GM21381 (cell line): ENCODE data around the gene KLF12.

Experiments
- ATAC-seq: cut with Tn5 transposase; IDR thresholded peaks from one replicate; pipeline ENCODE4 v1.9.1; 2021; ENCODE audit warnings: mild to moderate bottlenecking, moderate library complexity; ENCODE audit not compliant: unreplicated experiment

Gene KLF12

DNA sequence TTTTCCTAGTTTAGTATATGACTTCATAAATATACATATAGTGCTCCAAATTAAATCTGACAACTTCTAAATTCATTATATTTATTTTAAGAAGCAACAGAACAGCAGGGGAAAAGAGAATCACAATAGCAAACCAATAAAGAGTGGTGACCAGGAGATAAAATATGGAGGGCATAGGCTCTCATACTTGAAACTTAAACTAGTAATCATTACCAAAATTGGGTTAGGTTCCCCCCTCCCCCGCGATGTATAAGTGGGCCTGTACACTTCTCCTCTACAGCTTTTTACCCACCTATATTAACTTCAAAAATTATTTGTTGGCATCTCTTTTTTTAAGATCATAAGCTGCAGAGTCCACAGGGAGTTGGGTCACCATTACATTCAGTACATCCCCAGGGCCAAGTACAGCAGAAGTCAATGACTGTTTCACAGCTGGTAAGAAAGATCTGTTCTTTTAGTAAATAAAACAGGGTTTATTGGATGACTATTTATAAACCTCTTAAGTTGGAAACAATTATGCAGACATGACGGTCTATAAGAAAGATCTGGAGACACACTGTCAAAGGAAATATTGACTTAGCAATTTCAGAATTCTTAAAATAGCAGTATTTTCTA, 29.4 kb downstream of the KLF12 start:
- ATAC-seq: no peak

DNA sequence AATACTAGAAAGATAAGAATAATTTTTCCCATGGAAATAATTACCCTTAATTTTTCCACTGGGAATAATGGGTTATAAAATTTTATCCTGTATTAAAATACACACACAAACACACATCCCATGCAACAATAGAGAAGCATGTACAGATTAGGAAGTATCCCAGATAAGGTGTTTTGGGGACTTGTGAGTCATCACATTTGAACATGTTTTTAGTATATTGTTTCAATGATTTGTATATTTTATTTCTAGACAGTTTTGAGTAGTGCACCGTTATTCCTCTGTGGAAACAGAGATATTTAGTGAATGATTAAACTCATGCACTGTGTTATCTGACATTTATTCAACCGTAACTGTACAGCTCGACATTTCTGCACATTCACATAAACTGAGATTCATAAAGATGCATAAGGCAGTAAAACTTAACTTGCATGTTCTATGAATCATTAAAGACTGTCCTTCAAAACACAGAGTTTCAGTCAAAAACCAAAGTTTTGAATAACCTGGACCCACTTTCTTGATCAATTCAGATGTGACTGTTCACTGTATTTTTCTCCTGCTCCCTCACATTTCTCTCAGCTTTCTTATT, 30.1 kb downstream of the KLF12 start:
- ATAC-seq: no peak

DNA sequence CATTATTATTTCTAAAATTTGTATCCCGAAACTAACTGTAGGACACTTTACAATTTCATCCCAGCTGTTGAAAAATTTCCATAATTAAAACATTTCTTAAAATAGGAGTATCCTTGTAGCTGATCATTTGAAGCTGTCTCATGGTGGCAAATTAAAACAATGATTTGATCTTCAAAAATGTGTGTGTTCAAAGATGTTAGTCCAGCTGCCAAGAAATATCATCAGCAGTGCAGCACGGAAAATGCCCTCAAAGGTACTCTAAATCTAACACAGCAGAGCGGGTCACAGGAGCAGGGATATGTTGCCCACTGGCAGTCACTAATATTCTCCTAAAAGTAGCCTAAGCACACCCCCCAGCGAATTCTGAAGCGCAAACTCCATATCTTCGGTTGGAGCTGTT, 31.0 kb downstream of the KLF12 start:
- no peak for ATAC-seq

DNA sequence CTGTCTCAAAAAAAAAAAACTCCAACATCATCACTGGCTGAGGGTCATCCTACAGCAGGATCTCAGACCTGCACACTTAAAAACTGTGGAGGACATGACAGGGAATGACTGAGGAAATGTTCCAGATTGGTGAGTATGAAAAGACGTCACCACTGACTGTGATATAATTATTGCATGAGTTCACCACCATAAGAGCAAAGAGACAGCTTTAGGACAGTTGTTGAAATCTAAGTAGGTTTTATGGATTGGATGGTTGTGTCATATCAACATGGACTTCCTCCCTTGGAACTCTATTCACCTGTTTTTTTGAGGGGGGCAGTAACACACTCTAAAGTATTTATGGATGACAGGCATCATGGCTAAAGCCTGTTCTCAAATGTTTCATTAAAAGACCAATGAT, 31.5 kb downstream of the KLF12 start:
- no peak for ATAC-seq

DNA sequence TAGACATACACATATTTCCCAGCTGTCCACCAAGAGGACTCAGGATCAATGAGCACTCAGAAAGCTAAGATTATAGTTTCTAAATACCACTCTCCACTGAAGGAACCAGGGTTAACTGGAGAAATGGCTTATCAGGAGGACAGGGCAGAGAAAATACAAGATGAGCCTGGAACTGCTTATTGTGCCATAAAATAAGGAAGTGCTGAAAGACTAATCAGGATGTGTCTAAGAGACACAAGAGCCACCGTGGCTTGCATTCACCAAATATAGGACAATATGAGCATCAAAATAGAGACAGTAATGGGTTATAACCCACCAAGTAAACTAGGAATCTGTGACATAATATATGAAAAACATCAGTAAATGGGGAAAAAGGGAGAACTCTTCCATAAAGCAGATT, 32.8 kb downstream of the KLF12 start:
- ATAC-seq: no peak

DNA sequence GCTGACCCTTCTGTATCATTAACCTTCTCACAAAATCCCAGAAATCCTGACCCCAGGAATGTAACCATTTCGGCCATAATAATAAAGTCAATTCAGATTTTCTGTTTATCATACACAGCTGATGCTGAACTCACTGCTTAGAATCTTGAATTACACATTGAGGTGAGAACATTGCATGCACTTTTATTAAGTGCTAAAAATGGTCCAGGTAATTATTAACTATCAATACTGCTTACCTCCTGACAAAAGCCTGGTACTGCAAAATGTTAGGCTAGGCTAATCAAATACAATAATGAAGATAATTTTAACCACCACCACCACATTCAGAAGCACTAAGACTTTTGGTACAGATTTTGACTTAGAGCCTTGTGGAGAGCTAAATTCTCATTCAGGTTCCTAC, 36.1 kb downstream of the KLF12 start:
- no peak for ATAC-seq

DNA sequence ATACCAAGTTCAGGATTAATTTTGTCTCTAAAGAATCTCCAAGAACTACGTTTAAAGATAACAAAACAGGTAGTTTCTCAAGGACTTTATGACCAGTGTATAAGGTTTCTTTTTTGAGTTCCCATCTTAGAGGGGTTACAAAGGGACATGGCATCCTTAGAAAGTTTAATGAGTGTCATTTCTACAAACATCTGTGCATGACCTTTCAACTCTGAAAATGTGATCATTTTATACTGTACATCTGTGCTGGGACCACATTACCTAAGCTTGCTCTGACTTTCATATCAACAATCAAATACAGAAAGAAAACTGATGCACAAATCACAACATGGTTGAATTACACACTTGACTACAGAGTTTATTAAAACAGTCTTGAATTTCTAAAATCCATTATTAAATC, 37.1 kb downstream of the KLF12 start:
- no peak for ATAC-seq

DNA sequence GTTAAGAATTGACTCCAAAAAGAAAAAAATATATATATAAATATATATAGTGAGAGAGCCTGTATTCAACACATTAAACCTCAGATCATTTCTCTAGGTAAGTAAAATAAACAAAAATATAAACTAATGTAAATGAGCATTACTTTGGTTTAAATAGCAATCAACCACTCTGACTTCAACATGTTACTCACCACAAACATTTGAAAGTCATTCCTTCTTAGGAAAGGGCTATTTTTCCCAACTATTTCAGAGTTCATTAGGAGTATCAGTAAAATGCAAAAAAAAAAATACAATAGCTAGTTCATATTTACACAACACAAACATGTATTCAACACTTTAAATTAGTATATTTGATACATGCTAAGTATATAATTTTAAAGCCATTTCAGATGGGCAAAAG, 40.5 kb downstream of the KLF12 start:
- no peak for ATAC-seq

DNA sequence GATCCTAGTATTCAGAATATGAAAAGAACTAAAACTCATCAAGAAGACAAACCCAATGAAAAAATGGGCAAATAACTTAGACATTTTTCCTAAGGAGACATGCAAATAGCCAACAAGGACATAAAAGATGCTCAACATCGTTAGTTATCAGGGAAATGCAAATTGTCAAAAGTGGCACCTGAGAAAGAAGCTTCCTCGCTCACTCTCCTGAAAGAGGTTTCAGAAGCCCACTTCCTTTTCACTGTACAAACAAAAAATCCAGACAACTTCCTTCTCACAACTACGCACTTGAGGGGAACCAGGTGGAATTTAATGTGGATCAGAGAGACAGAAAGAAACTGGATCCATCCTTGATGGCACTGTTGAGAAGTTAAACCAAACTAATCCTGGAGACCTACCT, 41.5 kb downstream of the KLF12 start:
- ATAC-seq: no peak

DNA sequence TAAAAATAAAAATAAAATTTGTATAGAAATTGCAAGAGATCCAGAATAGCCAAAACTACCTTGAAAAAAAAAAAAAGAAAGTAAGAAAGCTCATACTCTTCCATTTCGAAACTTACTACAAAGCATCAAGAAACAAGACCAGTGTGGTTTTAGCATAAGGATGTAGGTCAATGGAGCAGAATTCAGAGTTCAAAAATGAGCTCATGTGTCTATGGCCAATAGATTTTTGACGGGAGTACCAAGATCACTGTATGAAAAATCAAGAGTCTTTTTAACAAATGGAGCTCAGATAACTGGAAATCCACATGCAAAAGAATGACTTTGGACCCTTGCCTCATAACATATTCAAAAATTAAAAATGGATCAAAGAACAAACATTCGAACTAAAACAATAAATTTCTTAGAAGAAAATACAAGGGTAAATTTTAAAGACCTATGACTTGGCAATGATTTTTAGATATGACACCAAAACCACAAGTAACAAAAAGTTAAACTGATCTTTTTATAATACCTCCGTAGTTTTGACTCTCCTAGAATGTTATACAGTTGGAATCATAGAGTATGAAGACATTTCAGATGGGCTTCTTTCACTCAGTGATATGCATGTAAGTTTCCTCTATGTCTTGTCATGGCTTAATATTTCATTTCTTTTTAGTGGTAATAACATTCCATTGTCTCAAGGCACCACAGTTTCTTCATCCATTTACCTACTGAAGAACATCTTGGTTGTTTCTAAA, 43.2 kb downstream of the KLF12 start:
- ATAC-seq: no peak

DNA sequence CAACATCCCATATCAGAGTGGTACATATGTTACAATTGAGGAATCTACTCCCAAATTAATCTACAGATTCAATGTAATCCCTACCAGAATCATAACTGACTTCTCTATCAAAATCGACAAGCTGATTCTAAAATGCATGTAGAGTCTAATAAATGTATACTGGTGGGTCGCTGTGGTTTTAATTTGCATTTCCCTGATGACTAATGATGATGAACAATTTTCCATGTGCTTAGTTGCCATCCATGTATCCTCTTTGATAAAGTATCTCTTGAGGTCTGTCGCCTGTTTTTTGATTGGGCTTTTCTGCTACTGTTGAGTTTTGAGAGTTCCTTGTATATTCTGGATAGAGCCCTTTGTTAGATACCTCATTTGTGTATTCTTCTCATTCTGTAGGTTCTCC, 43.8 kb downstream of the KLF12 start:
- no peak for ATAC-seq

DNA sequence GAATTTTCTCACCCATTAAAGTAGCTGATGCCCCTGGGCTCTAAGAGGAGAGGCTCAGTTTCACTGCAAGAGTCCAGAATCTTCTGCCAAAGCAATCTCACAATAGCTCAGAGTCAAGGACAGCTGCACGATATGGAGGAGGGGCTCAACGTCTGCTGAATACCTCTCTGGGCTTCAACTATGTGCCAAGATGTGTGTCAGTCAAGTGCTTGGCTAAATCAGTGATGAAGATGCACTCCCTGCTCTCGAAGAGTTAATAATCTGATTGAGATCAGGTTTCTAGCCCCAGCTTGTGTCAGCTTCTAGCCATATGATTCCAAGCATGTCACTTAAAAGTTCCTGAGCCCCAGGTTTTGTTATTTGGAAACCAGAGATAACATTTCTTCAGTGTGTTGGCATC, 46.8 kb downstream of the KLF12 start:
- ATAC-seq: no peak
